Ovary (tissue), 9 donors: ENCODE results near the gene ADI1. TPM values are rescaled to one million over a fixed set of nuclear protein-coding genes. Genes with fewer than 3 reads are reported as not detected.

Source experiments
- polyA plus RNA-seq, 2 donors: library from polyadenylated mRNA; stranded (reverse); fragments of 200-250 nt in 1 of 2; fragments of 350-450 nt in 1 of 2; fragmentation: Illumina TruSeq in 1 of 2; extraction: RNeasy Lipid Tissue Mini Kit (QIAGEN cat#74804) in 1 of 2; gene quantifications; one replicate each; pipeline ENCODE4 v1.2.3, GENCODE V29; 2013 to 2014
- total RNA-seq, 7 donors: library from RNA; depleted of rRNA in 2 of 7; stranded (reverse); fragments of >200 nt in 2 of 7; fragmentation: NEBNext Ultra II Directional in 3 of 7; extraction: Animal tissue kit (Norgen Biotek cat#: 25700) in 3 of 7; gene quantifications; one replicate each; pipeline versions ENCODE4 v1.1.0 to v1.2.4, GENCODE V29; 2016 to 2023
- donor health status: DM: no; HTN: no; CAD: no; lungs with moderate emphysema.
- donor health status: DM: no; HTN: no; CAD: no.
- donor health status: Bipolar disorder and iron deficiency.
- donor health status: DM: yes; HTN: yes; CAD: no.
- donor health status: DM: no; HTN: no; CAD: no.
- donor health status: DM: yes; HTN: yes; CAD: no.

The ADI1 gene
- total and polyA plus RNA-seq, 9 donors, result 35.9 to 77.2 (median 51.9) TPM

Other genes with a start within 250 kb of the ADI1 start
- 10 to 100 TPM in 3 of 7 donors, 1 to 10 TPM in 4; 6.6 to 16.6 (median 9.2) TPM for gene EIPR1, start 141.7 kb downstream of the ADI1 start, total RNA-seq
- 1 to 10 TPM; 8.3 to 8.9 TPM for gene EIPR1, start 141.7 kb downstream of the ADI1 start, polyA plus RNA-seq
- 100 to 1,000 TPM in 2 of 7 donors, 10 to 100 TPM in 5; 74.9 to 143 (median 87.4) TPM for gene TRAPPC12, start 139.8 kb downstream of the ADI1 start, total RNA-seq
- 10 to 100 TPM; 64.1 to 64.3 TPM for gene TRAPPC12, start 139.8 kb downstream of the ADI1 start, polyA plus RNA-seq
- gene RNASEH1, start 38.8 kb upstream of the ADI1 start, total RNA-seq, result 10 to 100 TPM; 10.3 to 23.9 (median 18.1) TPM
- gene RNASEH1, start 38.8 kb upstream of the ADI1 start, polyA plus RNA-seq, result 10 to 100 TPM; 14.0 to 15.9 TPM
- over 10,000 TPM in 1 of 7 donors, 1,000 to 10,000 TPM in 6; 2,415 to 11,755 (median 2,627) TPM for gene RPS7, start 55.7 kb upstream of the ADI1 start, total RNA-seq
- 1,000 to 10,000 TPM; 1,753 to 4,871 TPM for gene RPS7, start 55.7 kb upstream of the ADI1 start, polyA plus RNA-seq
- gene COLEC11, start 75.6 kb upstream of the ADI1 start, total RNA-seq, result 10 to 100 TPM; 16.7 to 99.0 (median 59.9) TPM
- gene COLEC11, start 75.6 kb upstream of the ADI1 start, polyA plus RNA-seq, result 100 to 1,000 TPM in 1 of 2 donors, 10 to 100 TPM in 1; 19.5 to 187 TPM
- gene ALLC, start 138.7 kb upstream of the ADI1 start, total RNA-seq, result under 1 TPM in 2 of 7 donors, not detected in 5; 0.20 to 0.50 TPM
- 1 to 10 TPM; 1.0 to 1.2 TPM for gene ALLC, start 138.7 kb upstream of the ADI1 start, polyA plus RNA-seq
- under 1 TPM in 2 of 7 donors, not detected in 5; 0.11 to 0.95 TPM for gene DCDC2C, start 184.0 kb upstream of the ADI1 start, total RNA-seq
- under 1 TPM in 1 of 2 donors, not detected in 1; 0.42 TPM for gene DCDC2C, start 184.0 kb upstream of the ADI1 start, polyA plus RNA-seq